SKM-1 (cell line): ENCODE data around the gene KDM7A.
"Not testable (repeated sequence)": the region's sequence is repeated elsewhere in the genome, so short reads cannot be mapped to it uniquely, and the experiment has no call there.

Source experiments
- DNase-seq: peaks from one replicate; lab custom pipeline; 2025; ENCODE audit not compliant: unreplicated experiment; lab: John Stamatoyannopoulos, UW

Gene KDM7A

GRCh38 chr7:140161047-140161446 is 15.7 kb downstream of the KDM7A start:
- no peak for DNase-seq

GRCh38 chr7:140160308-140160707 is 16.5 kb downstream of the KDM7A start:
- DNase-seq = no peak

- no peak for DNase-seq
These were observed 17.3 kb downstream of the KDM7A start for GRCh38 chr7:140159497-140159896.

- DNase-seq = no peak
These were observed 20.2 kb downstream of the KDM7A start for GRCh38 chr7:140156460-140157080.

- no peak for DNase-seq
These were observed 21.4 kb downstream of the KDM7A start for GRCh38 chr7:140155428-140155827.

GRCh38 chr7:140153666-140154161 is 23.1 kb downstream of the KDM7A start:
- no peak for DNase-seq

- no peak for DNase-seq
These were observed 30.2 kb downstream of the KDM7A start for GRCh38 chr7:140146574-140146973.

GRCh38 chr7:140145709-140146108 is 31.1 kb downstream of the KDM7A start:
- no peak for DNase-seq

- no peak for DNase-seq
These were observed 32.0 kb downstream of the KDM7A start for GRCh38 chr7:140144821-140145220.

GRCh38 chr7:140143997-140144396 is 32.8 kb downstream of the KDM7A start:
- no peak for DNase-seq

- no peak for DNase-seq
These were observed 34.8 kb downstream of the KDM7A start for GRCh38 chr7:140142031-140142430.

- DNase-seq = no peak
These were observed 35.5 kb downstream of the KDM7A start for GRCh38 chr7:140141256-140141655.

- DNase-seq = no peak
These were observed 39.7 kb downstream of the KDM7A start for GRCh38 chr7:140137078-140137477.

GRCh38 chr7:140136073-140136472 is 40.7 kb downstream of the KDM7A start:
- no peak for DNase-seq

GRCh38 chr7:140134039-140134438 is 42.7 kb downstream of the KDM7A start:
- no peak for DNase-seq

- no peak for DNase-seq
These were observed 49.2 kb downstream of the KDM7A start for GRCh38 chr7:140127360-140128127.

GRCh38 chr7:140126435-140127034 is 50.2 kb downstream of the KDM7A start:
- DNase-seq = no peak

- no peak for DNase-seq
These were observed 53.8 kb downstream of the KDM7A start for GRCh38 chr7:140122965-140123364.

GRCh38 chr7:140121326-140121725 is 55.5 kb downstream of the KDM7A start:
- DNase-seq = no peak

- not testable (repeated sequence) for DNase-seq
These were observed 62.0 kb downstream of the KDM7A start for GRCh38 chr7:140114817-140115216.

GRCh38 chr7:140108777-140109176 is 68.0 kb downstream of the KDM7A start:
- not testable (repeated sequence) for DNase-seq

- DNase-seq = no peak
These were observed 80.3 kb downstream of the KDM7A start for GRCh38 chr7:140096459-140096858.
